Measurements from ENCODE around the gene NXT2.

DNA sequence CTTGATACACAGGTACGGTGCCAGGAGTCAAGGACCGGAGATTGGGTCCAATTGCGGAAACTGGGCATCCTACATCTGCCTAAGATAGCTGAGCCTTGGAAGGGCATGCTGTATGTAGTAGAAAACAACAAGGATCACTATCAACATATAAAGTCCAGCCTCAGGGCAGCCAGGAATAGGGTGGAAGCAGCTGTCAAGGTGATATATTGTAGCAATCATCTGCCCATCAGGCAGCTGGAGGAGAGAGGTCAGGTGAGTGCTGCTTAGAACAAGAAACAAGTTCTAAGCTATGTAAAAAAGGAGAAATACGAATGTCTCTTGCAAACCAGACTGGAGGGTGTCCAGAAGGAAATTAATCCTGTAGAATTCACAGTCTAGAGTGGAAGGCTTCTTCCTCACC is 53.5 kb downstream of the NXT2 start:
- TF ChIP-seq, protein P1, sequence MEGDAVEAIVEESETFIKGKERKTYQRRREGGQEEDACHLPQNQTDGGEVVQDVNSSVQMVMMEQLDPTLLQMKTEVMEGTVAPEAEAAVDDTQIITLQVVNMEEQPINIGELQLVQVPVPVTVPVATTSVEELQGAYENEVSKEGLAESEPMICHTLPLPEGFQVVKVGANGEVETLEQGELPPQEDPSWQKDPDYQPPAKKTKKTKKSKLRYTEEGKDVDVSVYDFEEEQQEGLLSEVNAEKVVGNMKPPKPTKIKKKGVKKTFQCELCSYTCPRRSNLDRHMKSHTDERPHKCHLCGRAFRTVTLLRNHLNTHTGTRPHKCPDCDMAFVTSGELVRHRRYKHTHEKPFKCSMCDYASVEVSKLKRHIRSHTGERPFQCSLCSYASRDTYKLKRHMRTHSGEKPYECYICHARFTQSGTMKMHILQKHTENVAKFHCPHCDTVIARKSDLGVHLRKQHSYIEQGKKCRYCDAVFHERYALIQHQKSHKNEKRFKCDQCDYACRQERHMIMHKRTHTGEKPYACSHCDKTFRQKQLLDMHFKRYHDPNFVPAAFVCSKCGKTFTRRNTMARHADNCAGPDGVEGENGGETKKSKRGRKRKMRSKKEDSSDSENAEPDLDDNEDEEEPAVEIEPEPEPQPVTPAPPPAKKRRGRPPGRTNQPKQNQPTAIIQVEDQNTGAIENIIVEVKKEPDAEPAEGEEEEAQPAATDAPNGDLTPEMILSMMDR (IDR thresholded peaks at IDR 0.05): no peak
- TF ChIP-seq POLR2A (IDR thresholded peaks at IDR 0.05): no peak

All from thyroid gland (tissue), 4 donors.